T follicular helper cell (primary cell): Measurements from ENCODE around the gene PIP5KL1.
"Not testable (repeated sequence)": the region's sequence is repeated elsewhere in the genome, so short reads cannot be mapped to it uniquely, and the experiment has no call there.

Source experiments
- DNase-seq: peaks from one replicate; pipeline ENCODE4 v3.0.0-alpha.2; 2020; ENCODE audit warnings: low read depth

The PIP5KL1 gene

DNA sequence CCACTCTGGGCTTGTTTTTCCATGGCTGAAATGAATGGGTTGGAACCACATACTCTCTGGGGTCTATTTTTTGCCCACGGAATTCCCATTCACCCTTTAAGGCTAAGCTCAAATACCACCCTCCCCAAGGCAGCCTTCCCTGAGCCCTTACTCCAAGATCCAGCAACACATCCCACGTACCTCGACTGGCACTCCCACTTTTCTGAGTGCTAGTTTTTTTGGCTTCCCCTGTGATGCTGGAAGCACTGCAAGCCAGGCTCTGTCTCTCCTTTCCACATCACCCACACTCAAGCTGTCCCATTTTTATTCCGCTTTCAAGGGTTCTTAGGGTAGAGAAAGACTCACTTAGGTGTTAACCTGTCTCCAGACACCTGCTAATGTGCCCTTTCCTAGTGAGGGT is 37.2 kb downstream of the PIP5KL1 start:
- DNase-seq = no peak

DNA sequence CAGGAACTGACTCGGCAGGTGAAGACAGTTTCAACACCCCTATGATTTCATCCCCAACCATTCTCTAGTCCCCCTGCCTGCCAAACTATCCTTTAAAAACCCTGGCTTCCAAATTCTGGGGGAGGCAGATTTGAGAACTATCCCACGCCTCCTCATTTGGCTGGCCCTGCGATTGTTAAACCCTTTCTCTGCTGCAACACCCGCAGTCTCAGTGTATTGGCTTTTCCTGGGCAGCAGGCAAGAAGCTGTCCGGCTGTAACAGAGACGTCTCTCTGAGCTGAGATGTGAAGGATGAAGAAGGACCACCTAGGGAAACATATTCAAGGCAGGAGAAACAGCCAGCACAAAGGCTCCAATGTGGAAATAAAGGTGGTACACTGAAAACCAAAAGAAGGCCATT is 37.7 kb downstream of the PIP5KL1 start:
- DNase-seq = no peak

DNA sequence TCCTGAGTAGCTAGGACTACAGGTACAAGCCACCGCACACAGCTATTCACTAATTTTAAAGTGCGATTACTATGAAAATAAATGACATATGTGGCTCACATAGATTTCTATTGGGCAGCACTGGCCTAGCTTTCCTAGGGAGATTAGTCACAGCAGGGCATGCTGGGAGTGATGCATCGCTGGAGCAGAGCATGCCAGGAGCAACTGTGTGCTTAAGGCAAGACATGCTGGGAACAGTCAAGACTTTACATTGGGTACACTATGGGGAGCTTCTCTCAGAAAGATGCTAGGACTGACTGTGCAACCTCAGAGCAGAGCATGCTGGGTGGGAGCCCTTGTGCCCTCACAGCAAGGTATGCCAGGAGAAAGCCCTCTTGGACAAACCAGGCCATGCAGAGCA is 40.5 kb downstream of the PIP5KL1 start:
- DNase-seq = no peak

DNA sequence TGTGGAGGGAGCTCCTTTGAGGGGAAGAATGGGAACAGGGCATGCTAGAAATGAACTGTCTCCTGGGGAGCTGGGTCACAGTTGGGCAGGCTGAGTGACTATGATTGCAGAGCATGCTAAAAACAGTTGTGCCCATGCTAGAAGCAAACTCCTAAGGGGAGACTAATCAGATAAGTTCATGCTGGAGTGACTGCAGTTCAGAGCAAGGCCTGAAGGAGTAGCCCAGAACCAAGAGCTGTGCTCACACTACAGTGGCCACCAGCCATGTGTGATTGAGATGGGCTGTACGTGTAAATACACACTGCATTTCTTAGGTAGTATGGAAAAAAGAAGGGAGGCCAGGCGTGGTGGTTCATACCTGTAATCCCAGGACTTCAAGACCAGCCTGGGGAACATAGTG is 42.8 kb downstream of the PIP5KL1 start:
- DNase-seq = no peak

DNA sequence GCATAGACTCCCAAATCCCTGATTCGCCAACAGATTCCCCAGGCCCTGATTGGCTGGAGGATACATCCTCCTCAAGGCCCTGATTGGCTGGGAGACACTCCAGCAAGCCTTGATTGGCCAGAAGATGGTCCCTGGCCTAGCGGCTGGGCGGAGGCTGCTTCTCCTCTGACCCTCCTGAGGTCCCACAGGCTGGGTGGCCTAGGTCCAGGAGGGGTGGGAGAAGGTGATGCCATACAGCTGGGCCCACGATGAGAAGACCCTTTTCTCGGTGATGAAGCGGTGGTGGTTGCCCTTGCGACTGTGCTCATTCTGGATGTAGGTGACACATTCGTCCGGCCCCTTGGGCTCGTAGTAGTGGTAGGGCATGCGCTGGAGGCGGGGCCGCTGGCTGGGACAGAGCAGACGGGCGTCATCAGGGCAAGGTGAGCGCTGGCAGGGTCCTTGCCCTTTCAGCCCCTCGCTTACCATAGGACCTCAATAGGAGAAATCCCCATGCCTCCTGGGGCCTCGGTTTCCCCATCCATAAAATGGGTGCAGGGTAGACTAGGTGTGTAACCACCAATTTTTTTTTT is 44.1 kb downstream of the PIP5KL1 start:
- no peak for DNase-seq

DNA sequence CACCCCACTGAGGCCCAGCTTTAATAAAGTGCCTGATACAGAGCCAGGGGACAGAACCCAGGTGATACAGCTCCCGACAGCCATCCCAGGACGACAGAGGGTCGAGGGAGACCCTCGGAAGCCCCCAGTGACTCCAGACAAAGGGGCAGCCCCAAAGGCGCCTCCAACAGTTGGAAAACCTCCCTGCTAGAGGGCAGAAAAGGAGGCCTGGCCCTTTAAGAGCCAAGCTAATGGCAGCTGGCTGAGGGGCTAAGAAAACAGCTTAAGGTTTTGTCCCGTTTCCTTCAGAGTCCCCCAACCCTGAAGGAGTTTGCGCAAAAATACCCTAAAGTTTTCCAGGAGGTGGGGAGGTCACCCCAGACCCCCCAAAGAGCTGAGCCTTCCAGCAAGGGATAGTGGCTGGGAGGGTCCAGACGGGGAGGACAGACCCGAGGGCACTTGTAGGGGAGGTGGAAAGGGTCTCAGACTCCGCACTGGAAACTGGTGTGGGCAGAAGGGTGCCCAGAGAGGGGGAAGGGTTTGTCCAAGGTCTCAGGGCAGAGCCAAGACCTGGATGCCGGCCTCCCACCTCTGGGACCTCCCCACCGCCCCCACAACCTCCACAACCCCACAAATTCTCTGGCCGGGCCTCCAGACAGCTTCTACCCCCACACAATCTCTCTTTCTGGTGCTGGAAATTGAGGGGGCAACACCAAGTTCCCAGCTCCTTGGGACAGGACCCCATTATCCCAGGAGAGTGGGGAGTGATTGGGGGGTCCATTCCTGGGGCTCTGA is 44.9 kb downstream of the PIP5KL1 start:
- no peak for DNase-seq

DNA sequence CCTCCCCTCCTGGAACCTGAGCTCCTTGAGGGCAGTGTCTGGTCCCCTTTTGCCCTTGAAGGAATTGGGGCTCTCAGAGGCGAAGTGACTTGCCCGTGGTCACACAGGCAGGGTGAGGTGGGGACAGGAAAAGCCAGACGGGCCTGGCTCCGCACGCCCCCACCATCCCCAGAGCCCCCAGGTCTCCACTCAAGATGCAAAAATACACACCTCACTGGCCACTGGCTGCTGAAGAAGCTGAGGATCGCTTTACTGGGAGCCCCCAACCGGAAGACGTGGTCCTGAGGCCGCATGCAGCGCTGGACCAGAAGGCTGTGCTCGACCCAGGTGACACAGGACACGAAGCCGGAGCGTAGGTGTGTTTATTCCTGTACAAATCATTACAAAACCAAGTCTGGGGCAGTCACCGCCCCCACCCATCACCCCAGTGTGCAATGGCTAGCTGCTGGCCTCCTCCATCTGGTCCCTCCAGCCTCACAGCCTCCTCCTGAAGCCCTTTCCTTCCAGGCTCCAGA is 45.5 kb downstream of the PIP5KL1 start:
- no peak for DNase-seq

DNA sequence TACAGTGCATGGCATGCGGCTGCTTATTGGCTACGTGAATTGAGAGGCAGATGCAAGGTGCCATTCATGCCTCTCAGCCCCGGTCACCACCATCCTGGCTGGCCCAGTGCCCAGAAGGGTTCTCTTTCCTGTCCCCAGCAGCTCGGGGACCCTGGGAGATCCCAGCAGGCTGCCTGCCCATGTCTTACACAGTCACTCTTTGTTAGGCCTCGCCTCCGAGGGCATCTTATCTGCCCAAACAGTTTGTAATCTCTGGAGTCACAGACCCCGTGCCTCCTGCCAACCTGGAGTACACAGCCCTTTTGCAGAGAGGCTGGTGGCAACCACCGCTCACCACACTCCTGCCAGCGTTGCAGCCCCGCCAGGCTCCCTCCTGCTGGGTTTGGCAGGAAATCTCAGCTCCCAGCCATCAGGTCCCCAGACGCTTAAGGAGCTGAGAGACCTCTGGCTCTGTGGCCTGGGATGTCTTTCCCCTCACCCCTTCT is 46.1 kb downstream of the PIP5KL1 start:
- DNase-seq = no peak

DNA sequence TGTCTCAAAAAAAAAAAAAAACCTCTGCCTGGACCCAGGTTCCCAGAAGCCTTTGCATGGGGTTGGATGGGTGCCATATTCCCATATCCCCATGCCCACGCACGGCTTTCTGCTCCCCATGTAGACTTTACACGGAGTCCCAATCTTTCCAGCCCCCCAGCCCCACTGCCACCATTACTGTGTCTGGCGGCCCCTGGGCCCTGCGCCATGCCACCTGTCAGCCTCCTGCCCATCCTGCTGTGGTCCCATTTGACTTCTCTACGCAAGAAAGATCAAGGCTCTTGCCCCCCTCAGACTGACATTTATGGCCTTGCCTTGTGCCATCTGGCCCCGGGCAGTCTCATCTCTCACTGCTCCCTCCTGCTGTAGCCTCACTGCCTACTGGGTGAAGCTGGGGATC is 46.6 kb downstream of the PIP5KL1 start:
- DNase-seq = no peak

DNA sequence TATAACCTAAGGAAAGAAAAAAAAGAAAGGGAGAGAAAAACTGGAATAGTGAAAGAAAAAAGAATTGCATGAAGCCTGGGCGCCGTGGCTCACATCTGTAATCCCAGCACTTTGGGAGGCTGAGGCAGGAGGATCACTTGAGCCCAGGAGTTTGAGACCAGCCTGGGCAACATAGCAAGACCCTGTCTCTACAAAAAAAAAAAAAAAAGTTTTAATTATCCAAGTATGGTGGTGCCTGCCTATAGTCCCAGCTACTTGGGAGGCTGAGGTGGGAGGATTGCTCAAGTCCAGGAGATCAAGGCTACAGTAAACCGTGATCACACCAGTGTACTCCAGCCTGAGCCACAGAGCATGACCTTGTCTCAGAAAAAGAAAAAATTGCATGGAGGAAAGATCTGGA is 48.9 kb downstream of the PIP5KL1 start:
- not testable (repeated sequence) for DNase-seq

DNA sequence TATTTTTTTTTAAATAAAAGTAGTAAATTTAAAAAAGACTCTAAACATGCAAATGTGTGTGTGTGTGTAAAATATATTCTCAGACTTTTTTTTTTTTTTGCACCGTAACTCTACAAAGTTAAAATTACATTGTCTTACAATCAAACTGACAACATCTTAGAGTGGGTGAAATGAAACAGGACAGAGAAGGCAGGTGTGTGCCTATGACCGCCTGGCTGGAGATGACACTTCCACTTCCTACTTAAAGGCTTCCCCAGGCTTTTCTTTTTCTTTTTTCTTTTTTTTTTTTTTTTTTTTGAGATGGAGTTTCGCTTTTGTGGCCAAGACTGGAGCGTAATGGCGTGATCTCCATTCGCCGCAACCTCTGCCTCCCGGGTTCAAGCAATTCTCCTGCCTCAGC is 50.4 kb downstream of the PIP5KL1 start:
- DNase-seq = no peak

DNA sequence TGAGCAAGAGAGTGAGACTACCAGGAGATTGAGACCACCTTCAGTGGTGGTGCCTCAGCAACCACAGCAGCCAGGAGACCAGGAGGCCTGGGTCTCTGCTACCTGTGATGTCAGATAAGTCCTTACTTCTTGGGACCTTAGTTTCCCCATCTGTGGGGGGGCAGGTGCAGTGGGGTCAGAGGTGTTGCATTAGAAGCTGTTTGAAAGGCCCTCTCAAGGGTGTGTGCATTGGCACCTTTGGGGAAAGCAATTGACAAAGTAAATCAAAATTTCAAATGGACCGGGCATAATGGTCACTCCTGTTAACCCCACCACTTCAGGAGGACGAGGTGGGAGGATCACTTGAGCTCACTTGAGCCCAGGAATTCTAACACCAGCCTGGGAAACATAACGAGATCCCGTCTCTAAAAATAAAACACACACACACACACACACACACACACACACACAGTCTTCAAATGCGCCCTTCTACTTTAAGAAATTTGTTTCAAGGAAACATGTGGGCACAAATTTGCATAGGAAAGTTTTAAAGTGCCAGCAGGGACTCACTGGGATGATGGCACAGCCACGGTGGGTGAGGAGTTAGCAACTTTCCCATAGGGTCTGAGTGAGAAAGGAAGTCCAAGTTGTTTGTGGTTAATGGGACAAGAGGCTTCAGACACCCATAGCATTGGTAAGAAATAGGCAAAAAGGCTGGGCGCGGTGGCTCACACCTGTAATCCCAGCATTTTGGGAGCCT is 51.8 kb downstream of the PIP5KL1 start:
- DNase-seq = no peak

DNA sequence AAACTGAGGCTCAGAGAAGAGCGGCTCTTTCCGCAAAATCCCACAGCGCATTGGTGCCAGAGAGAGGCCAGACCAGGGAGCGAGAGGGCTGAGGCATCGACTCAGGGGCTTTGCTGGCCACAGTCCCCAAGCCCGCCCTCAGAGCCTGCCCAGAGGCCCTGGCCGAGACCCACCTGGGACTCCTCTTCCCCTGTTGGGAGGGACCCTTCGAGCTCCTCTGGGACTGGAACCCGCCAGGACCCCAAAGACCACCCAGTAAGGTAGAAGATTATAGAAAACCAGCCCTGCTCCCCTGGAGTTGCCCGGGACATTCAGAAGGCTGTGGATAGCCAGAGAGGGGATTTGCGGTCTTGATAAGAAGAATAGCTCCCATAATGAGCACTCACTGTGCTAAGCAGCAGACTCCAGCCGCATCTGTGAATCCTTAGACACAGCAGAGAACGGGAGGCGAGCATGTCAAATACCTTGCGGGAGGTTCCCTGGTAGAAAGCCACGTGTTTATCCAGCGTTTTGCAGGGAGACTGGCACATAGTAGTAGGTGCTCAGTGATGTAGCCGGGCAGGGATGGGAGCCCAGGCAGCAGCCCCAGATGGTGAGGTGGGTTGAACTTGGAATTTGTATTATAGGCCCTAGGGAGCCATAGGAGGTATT is 52.5 kb downstream of the PIP5KL1 start:
- no peak for DNase-seq

DNA sequence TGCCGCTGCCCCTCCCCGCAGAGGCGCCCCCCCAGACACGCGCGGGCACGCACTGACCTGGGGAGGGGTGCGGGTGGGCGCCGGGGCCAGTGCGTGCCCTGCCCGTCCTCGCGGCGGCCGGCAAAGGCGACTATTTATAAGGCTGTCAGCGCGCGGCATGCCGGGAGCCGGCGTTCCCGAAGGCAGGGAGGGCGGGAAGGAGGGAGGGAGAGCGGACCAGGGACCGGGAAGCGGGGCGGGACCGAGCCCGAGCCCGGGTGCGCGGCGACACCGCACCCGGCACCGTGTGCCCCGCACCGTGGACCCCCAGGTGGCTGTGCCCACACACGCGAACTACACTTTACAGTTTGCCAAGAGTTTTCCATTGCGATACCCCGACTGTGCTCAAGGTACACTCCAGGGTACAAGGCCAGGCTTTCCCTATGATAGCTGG is 53.0 kb downstream of the PIP5KL1 start, which contains the start of gene AK1:
Gene AK1 (minus strand): TSS at position 110 of the 433 bp plus-strand sequence. CDS start 3,058 bp downstream, outside the sequence.
- no peak for DNase-seq

DNA sequence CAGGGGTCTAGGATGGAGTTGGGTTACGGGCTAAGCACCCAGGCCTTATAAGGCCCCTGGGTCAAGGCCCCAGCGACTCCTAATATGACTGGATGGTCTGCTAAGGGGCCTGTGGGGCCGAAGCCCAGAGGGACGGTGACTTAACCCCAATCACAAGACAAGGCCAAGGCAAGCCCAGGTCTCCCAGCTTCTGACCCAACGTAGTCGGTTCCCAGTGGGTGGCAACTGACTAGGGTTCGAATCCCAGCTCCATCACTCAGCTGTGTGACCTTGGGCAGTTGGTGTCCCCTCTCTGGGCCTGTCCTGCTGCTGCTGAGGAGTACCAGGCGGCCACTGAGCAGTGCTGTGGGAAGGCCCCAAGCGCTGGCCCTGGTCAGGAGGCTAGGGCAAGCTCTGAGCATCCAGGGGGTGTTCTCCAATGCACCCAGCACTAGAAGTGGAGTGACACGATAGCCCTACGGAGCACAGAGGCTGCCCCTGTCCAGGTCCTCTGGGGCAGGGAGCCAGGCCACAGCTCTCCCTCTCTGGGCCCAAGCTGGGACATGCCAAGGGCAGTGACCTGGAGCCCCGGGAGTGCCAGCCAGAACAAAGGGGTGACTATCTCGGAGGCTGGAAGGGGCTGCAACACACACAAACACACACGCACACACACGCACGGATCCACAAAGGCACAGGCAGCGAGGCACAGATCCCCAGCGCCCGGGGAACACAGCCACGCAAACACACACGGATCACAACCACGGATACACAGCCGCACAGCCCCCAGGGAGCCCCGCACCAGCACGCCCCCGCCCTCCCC is 53.6 kb downstream of the PIP5KL1 start:
- DNase-seq = no peak

DNA sequence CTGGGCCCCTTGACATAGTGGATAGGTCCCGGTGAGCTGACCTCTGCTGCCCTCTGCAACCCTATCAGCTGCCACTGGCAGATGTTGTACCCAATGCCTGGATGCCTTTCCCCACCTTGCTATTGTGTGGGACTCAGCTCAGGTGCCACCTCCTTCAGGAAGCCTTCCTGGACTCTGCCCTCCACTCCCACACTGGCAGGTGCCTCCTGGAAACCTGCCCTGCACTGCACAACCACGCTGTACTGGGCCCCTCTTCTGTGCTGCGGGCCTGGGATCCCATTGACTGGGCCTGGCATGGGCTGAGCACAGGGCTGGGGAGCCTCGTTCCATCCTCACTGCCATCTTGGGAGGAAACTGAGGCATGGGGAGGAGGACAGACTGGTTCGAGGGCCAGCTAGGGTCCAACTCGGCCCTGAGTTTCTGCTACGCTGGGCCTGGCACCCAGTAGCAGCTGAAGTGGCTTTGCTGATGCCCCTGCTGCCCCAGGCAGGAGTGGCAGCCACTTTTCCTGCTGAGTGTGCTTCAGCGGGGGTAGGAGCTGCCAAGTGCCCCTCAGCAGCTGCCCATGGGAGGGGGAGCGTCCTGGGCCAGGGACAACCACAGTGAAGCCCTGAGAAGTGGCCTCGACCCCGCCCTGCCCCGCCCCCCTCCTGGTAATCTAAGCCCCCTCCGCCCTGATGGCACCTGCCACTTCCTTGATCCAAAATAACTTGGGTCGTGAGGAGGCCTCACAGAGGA is 54.4 kb downstream of the PIP5KL1 start:
- DNase-seq = no peak

DNA sequence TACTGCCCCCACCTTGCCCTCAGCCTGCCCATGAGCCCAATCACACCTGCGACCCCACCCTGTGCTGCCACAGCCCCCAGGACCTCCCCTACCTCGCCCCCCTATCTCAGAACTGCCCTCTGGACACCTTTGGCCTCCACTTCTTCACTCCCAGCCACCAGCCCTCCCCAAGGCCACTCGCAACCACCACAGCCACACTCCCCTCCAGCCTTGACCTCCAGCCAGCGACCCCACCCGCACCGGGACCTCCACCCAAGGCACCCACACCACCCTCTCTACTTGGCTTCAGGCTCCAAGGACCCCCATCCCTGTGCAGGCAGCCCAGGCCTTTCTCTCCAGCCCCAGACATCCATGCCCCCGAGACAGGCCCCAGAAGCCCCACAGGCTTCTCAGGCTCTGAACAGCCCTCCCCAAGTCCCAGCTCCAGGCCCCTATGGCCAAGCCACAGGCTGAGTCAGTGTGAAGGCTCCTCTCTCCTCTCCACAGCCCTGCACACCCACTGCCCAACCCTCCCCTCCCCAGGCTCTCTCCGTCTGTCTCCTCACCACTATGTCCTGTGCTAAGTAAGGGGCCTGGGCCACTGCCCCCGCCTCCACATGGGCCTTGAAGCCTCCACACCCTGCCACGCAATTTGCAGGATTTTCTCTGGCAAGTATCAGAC is 55.1 kb downstream of the PIP5KL1 start:
- no peak for DNase-seq

DNA sequence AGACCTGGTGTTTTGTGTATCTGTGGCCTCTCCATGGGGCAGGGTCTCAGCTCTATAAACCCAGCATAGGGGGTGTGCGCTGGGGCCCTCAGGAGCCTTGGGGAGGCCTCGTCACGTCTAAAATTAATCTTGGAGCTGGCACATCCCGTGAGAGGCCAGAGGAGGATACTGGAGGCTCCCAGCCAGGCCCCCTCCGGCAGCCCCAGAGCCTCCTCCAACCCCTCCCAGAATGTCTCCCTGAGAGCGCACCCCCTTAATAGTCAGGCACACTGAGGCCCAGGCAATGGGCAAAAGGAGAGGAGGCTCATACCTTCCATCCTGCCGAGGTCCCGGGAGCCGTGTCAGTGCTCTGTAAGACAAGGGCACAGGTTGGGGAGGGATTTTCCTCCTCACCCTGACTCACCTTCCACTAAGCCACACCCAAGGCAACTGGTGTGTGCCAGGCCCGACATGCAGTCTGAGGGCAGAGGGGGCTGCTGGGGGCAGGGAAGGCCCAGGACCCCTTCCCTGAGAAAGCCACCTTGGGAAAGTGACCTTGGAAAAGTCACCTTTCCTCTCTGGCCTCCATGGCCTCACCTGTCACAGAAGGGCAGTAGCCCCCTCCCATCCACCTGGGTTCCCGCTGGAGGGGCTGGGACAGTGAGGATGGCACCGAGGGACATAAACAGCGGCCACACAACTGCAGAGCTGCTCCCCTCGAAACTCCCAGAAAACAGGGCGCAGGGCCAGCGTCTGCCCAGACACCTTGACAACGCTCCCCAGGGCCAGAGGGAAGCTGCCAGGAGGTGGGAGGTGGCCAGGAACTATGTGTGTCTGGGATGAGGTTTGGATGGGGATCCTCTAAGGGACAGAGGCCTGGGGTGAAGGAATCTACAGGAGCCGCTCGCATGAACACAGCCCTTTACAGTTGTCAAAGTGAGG is 56.0 kb downstream of the PIP5KL1 start:
- DNase-seq = no peak

DNA sequence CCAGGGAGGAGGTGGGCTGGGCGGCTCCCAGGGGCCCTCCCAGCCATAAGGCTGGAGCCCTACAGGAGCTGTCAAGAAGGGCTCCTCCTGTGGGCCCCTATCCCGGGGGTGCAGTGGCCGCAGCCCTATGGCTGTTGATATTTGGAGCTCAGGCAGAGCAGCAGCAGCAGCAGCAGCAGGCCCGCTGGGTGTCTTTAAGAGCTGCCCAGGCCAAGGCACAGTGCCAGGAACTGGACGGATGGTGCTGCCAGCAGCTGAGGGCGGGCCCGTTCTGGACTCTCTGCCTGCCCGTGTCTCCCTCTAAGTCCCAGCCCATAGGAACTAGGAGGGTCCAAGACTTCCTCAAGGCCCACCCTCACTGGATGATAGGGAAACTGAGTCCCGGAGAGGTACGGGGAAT is 56.7 kb downstream of the PIP5KL1 start:
- no peak for DNase-seq
